COR-L47 (cell line): ENCODE results near the gene LIPH.

Experiments used
- DNase-seq: peaks from one replicate; lab custom pipeline; 2025; lab: John Stamatoyannopoulos, UW

LIPH gene

DNA sequence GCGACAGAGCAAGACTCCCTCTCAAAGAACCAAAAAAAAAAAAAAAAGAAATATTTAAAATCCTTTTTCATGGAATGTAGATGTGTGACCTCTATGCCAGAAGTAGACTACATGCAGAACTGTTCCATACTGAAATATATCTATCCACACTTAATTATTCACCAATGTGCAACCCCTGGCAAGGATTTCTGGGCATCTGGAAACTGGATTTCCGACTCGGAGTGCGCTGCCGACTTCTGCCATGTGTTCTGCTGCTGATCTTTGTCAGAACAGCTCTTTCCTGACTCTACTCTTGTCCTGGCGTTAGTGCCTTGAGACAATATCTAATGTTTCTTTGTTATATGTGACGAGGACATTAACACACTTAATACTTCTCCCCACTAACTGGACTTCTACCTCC is 11.7 kb downstream of the LIPH start:
- no peak for DNase-seq

- DNase-seq = no peak
Measured at GRCh38 chr3:185539934-185540333, 12.5 kb downstream of the LIPH start.

DNA sequence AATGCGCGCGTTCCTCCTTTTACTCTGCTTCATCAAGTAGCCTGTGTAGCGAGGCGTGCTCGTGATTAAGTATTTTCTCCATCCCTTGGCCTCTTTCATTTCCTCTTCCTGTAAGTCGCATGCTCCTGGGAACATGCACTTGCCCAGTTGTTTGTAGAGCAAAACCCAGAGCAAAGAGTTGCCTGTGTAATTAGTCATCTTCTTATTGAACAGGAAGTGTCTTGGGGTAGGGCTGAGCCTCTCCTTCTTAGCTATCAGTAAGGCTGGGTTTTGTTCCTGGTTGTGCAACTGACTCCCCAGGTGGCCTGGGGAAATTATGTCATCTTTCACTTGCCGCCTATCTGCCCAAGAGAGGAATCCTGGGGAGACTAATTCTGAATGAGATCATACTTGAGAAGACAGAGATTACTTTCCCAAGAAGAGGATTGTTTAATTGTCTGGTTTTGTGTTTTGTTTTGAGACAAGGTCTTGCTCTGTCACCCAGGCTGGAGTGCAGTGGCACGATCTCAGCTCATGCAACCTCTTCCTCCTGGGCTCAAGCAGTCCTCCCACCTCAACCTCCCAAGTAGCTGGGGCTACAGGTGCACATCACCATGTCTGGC is 14.9 kb downstream of the LIPH start:
- no peak for DNase-seq

GRCh38 chr3:185534511-185534910 is 17.9 kb downstream of the LIPH start:
- no peak for DNase-seq

GRCh38 chr3:185532901-185533300 is 19.5 kb downstream of the LIPH start:
- DNase-seq = no peak

- no peak for DNase-seq
Measured at GRCh38 chr3:185530856-185531255, 21.5 kb downstream of the LIPH start.

DNA sequence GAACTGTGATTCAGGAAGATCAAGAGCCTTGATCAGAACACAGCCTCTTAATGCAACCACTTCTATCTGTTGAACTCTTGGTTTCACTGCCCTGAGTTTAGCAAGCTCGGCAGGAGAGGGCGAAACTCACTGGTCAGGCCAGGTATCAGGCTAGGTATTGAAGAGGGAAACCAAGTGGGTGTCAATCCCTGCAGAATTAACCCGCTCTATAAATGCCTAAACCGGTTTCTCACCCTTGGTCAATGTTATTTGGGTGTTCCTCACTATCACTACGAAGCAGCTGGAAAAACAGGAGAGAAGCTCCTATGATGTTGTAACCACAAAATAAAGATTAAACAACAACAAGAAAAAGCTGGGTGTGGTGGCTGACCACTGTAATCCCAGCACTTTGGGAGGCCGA is 23.9 kb downstream of the LIPH start:
- no peak for DNase-seq

DNA sequence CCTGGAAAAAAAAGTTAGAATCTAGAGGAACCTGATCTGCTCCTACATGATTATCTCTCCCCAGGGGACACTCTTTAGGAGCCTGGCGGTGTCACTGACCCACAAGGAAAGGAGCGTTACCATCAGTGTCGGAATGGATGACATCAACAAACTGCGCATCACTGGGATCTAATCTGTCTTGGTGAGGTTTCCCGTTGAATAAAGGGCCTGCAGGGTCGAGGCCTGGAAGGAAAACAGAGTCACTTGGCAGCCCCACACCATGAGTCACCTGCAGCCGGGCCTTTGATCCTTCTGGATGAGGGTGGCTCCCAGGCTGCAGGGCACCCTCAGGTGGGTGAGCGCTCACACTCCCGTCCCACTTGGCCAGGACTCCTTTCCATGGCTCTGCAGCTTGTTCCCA is 25.0 kb downstream of the LIPH start:
- no peak for DNase-seq

GRCh38 chr3:185526349-185526951 is 25.9 kb downstream of the LIPH start:
- no peak for DNase-seq

DNA sequence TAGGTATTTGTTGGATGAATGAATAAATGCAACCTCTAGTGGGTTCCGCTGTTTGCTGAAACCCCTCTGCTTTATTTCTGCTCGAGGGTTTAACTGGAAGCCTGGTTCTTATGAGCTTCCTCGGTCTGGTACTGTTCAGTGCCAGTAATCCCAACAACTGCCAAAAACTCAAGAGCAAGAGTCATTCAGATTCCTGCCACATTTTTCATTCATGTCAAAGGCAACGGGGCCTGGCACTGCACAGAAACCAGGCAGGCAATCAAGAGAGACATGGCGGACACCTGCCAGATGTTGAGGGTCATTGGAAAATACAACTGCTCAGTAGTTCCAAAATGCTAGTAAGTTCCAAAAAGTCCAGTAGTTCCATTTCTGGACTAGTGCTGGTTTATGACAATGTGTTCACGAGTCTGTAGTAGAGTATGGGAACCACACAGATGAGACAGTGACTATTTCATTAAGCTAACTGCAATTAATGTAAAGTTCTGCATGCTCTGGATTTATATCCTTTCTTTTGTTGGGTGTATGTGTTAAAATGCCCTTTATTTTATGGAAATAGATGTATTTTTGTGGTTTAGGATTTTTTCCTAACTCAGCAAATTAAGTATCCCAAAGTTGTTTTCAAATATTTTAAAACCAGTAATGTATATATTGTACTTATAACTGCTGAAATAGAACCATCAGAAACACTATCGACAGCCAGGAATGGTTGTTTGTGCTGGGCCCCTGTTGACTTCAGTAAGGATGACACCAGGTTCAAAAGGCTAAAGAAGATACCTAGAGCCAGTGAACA is 30.8 kb downstream of the LIPH start:
- DNase-seq = no peak

GRCh38 chr3:185519021-185519420 is 33.4 kb downstream of the LIPH start:
- peak; percentile 18 for DNase-seq

- DNase-seq = no peak
Measured at GRCh38 chr3:185517387-185518130, 34.8 kb downstream of the LIPH start.

DNA sequence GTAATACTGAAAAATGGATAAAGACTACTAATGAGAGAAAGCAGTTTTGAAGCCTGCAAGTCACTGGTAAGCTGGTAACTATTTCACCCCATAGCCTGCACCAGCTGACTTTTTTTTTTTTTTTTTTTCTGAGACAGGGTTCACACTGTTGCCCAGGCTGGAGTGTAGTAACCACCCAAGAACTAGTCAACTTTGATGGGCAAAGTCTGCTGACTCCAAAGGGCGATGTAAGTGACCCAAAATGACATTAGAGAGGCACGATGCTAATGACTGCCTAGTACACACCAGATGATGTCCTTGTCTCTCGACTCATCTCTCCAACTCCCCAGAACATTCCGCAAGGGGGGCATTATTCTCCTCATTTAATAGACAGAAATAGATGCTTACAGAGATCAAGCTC is 40.7 kb downstream of the LIPH start:
- no peak for DNase-seq

DNA sequence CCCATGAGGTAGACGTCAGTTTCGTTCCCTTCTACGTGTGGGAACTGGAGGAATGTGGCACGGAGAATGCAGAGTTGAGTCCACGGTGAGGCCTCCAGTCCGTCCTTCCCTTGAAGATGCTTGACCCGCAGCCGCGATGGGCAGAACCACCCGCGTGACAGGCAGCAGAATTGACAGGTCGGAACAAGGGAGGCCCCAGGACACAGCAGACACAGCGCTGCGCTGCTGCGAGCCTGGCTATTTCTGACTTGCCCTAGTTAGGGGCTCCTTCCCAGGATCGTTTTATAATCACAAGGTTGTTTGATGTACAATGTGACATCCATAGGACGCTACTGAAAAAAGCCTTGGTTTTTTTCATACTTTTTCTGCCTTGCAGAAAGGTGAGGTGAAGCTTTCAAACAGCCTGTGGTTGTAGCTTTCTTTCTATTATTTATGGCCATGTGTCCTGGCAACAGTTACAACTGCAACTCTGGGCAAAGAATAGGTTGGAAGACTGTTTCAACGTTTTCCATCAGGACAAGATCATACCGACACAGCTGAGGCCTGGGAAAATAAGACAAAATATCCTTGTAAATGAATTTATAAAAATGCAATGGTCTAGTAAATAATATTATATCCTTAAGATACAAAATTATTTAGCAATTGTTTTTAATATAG is 43.9 kb downstream of the LIPH start:
- no peak for DNase-seq

DNA sequence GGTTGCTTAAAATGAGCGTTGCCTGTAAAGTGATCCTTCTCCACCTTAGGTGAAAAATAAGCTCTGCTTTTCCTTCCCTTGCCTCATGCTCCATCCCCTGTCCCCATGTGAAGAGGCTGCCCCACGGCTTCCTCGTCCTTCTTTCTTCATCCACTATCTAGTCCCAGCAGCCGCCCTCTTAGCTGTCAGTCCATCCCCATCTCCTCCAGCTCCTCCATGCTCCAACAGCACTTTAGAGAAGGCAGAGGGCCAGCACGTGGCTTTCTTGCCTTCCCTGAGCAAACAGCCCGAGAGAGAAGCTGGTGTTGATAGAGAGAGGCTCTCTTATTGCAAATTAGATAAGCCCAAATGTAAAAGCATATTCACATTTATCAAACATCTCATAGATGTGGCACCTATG is 44.5 kb downstream of the LIPH start:
- DNase-seq = no peak

- no peak for DNase-seq
Measured at GRCh38 chr3:185504636-185505035, 47.8 kb downstream of the LIPH start.

DNA sequence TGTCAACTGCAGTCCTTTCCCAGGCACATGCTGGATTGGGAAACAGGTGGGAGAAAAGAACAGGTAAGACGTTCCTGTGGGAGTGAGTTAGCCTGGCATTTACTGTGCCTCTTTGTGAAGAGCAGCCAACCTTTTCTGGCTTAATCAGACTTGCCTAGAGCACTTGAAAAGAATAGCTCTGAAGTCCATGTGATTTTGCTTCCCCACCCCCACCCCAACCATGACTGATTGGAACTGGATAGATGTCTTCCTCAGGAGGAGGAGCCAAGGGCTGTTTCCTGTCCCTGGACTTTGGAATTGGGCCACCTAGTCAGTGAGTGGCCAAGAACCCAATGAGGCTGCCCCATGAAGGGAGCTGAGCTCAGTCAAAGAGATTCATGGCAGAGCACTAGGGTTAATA is 48.9 kb downstream of the LIPH start:
- DNase-seq = no peak

GRCh38 chr3:185502987-185503386 is 49.4 kb downstream of the LIPH start:
- DNase-seq = no peak

DNA sequence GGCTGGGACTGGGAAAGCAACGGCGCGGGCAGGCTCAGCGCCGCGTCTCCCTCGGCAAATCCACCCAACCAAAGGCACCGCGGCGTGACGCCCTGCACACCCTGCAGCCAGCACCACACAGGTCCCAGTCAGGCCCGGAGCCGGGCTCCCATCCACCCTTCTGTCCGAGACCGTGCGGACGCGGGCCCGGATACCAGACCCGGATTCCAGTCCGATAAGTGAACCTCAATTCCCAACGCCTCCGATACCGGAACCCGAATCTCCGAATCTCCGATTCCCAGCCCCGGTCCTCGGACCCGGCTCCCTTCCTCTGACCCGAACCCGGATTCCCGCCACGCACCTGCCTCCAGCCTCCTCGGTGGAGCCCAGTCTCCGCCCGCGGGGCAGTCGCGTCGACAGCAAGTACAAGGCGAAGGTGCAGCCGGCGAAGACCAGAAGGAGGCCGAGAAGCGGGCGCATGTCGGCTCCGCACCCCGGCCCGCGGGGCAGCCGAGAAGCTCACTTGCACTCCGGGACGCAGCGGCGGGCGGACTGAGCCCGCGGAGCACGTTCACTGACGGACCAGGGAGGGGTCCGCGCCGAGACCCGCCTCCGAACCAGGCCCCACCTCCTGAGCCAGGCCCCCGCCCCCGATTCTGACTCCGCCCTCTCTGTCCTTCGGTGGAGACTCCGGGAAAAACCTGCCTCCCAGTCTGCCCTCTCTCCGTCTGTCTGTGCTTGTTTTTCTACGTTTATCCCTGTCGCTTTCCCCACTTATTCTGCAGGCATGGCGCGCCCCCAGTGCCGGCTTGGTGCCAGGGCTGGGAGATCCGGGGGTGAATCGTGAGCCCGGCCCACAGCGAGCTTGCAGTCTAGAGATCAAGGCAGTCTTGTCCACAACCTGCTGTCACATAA is 53.6 kb downstream of the LIPH start, which contains the start of gene TMEM41A:
TSS of gene TMEM41A (minus strand) at position 533 of the 894 bp plus-strand sequence. CDS start at position 459, 74 bp downstream.
- DNase-seq = peak; percentile 92

- DNase-seq = no peak
Measured at GRCh38 chr3:185490241-185490640, 62.1 kb downstream of the LIPH start.

GRCh38 chr3:185489462-185489861 is 62.9 kb downstream of the LIPH start:
- no peak for DNase-seq
